Heart left ventricle (tissue), 16 donors: ENCODE results near the gene MTOR. TPM values are rescaled to one million over a fixed set of nuclear protein-coding genes. Genes with fewer than 3 reads are reported as not detected.

Source experiments
- ATAC-seq, 4 donors: fragments of 200-7000 bp; cut with Tn5 transposase; one replicate each; pipeline ENCODE4 v1.9.1; 2020 to 2022; ENCODE audit warnings: moderate library complexity in 4 of 4, mild to moderate bottlenecking in 3 of 4, moderate number of reproducible peaks in 1 of 4
- DNase-seq, 5 donors: peaks; one replicate each; pipeline ENCODE4 v3.0.0-alpha.2; 2020
- H3K27ac ChIP-seq, 12 donors: fragments of 200-600 bp; sonication (generic) in 4 of 12; one replicate each; pipeline versions ENCODE4 v1.5.0 to v1.8.0; 2016 to 2022; ENCODE audit warnings: mild to moderate bottlenecking in 2 of 12
- H3K27me3 ChIP-seq, 9 donors: fragments of 200-600 bp; sonication (generic) in 2 of 9; one replicate each; pipeline versions ENCODE4 v1.5.1 to v1.8.0; 2016 to 2022; ENCODE audit warnings: mild to moderate bottlenecking in 3 of 9
- H3K36me3 ChIP-seq, 9 donors: fragments of 200-600 bp; sonication (generic) in 2 of 9; one replicate each; pipeline versions ENCODE4 v1.5.0 to v1.8.0; 2018 to 2022; ENCODE audit warnings: mild to moderate bottlenecking in 2 of 9
- H3K4me1 ChIP-seq, 12 donors: fragments of 200-600 bp; sonication (generic) in 4 of 12; one replicate each; pipeline versions ENCODE4 v1.5.0 to v1.8.0; 2016 to 2022; ENCODE audit warnings: mild to moderate bottlenecking in 3 of 12
- H3K4me3 ChIP-seq, 12 donors: fragments of 200-600 bp; sonication (generic) in 4 of 12; one replicate each; pipeline versions ENCODE4 v1.5.0 to v1.8.0; 2017 to 2022; ENCODE audit warnings: mild to moderate bottlenecking in 9 of 12, moderate library complexity in 4 of 12
- H3K9me3 ChIP-seq, 12 donors: fragments of 200-600 bp; sonication (generic) in 4 of 12; one replicate each; pipeline versions ENCODE4 v1.5.0 to v1.8.0; 2016 to 2022; ENCODE audit warnings: mild to moderate bottlenecking in 1 of 12
- CTCF ChIP-seq, 12 donors: fragments of 200-600 bp; sonication (generic) in 4 of 12; IDR thresholded peaks; one replicate each; pipeline versions ENCODE4 v1.5.0 to v1.8.0; 2018 to 2022; ENCODE audit warnings: antibody characterized with exemption in 12 of 12, mild to moderate bottlenecking in 5 of 12
- POLR2A ChIP-seq, 2 donors: fragments of 450-650 bp; IDR thresholded peaks; one replicate each; pipeline ENCODE4 v1.6.1; 2017; ENCODE audit warnings: antibody characterized with exemption in 2 of 2, mild to moderate bottlenecking in 2 of 2, moderate library complexity in 2 of 2
- WGBS, 4 donors: extraction: QIAGEN DNeasy Blood & Tissue Kit in 2 of 4; methylation state at CpG; one replicate each; pipeline versions ENCODE4 v1.1.5 to v1.1.7; 2013 to 2018; 5-methylcytosine and 5-hydroxymethylcytosine counted together
- intact Hi-C, 10 donors: fragments of 100-400 bp; cut with DNase I; formaldehyde crosslinking; loops; one replicate each; pipeline versions ENCODE4 v1.11.1 to v1.14.2; 2022
- polyA plus RNA-seq, 2 donors: library from polyadenylated mRNA; stranded (reverse); fragments of 200-250 nt; gene quantifications; one replicate each; pipeline ENCODE4 v1.2.3, GENCODE V29; 2013
- total RNA-seq, 9 donors: library from RNA; depleted of rRNA in 2 of 9; stranded (reverse); fragments of >200 nt in 2 of 9; fragmentation: NEBNext Ultra II Directional in 3 of 9; extraction: Animal tissue kit (Norgen Biotek cat#: 25700) in 3 of 9; gene quantifications; one replicate each; pipeline versions ENCODE4 v1.1.0 to v1.2.4, GENCODE V29; 2016 to 2023
- donor health status: ischemic (EF 13 %, LVEDD 7.1; RV severe dilation, severe dysfunction).
- donor health status: healthy with polysubstance abuse.
- donor health status: DM: no; HTN: yes; CAD: no.
- donor health status: DM: no; HTN: no; CAD: no.
- donor health status: ischemic (EF 25% LVEDD 6.9; RV normal size, moderate dysfunction).
- donor health status: ischemic (EF 25% LVEDD 5.7; RV mildly dilated, moderate dysfunction).
- donor health status: healthy.
- donor health status: DM: yes; HTN: yes; CAD: no.
- donor health status: ischemic (EF 35%, LVEDD 5.7; RV mildly dilated, moderate dysfunction).
- donor health status: nonischemic (EF 11% LVEDD 7.7; RV severe dilation, severe dysfunction).
- donor health status: DM: yes; HTN: yes; CAD: no.
- donor health status: PGD.
- donor health status: ischemic (EF 29% LVEDD 5.4; RV normal size, mild dysfunction).
- donor health status: nonischemic (EF 23%, LVEDD 6.1; RV moderate dilation, normal function).

The MTOR gene
- total and polyA plus RNA-seq, 11 donors = 17.4 to 43.6 (median 36.7) TPM

GRCh38 chr1:11193376-11193775, 69.0 kb downstream of the MTOR start:
- peaks cover 0 to 93% (median 89%) of the 10 kb centered on the region in 9 donors for H3K36me3 ChIP-seq

GRCh38 chr1:11188858-11189451, 73.4 kb downstream of the MTOR start, which contains the start of gene ANGPTL7:
TSS of gene ANGPTL7 (plus strand) at chr1:11189355. CDS start at chr1:11189580, 225 bp downstream.
- peaks cover 0 to 30% (median 14%) of the 10 kb centered on the region in 12 donors for H3K4me1 ChIP-seq
- H3K4me3 ChIP-seq = no peak within 1 kb of the TSS
- H3K36me3 ChIP-seq = peaks cover 0 to 70% (median 56%) of the 10 kb centered on the region in 9 donors
- H3K27ac ChIP-seq = peak within 1 kb of the TSS in 2 of 12 donors; percentile 19 to 37
- H3K9me3 ChIP-seq = no peaks in the 10 kb centered on the region
- WGBS, 4 donors = 68 to 84% (median 80%) methylated on average over 8 of the region's 8 CpGs
- DNase-seq = no peak
- no peaks in the 10 kb centered on the region for H3K27me3 ChIP-seq
- no peak for TF ChIP-seq POLR2A (IDR thresholded peaks at IDR 0.05)
- TF ChIP-seq CTCF (IDR thresholded peaks at IDR 0.05) = no peak
- ATAC-seq = peak in 3 of 4 donors; percentile 45 to 66 (median 61)
- intact Hi-C loops = no loop called here

More at GRCh38 chr1:11193376-11193775, 69.0 kb downstream of the MTOR start:
- 93 to 96% (median 95%) methylated on average over 10 to 11 of the region's 11 CpGs for WGBS, 4 donors
- DNase-seq (no peak), ATAC-seq (no peak)
- Histone ChIP-seq H3K27me3 (no peaks in the 10 kb centered on the region), H3K4me3 (no peak overlapping the region), H3K9me3 (no peaks in the 10 kb centered on the region), H3K4me1 (peaks cover 0 to 14% (median 6%) of the 10 kb centered on the region in 12 donors), H3K27ac (no peak overlapping the region)
- intact Hi-C loops = no loop called here
- TF ChIP-seq CTCF (IDR thresholded peaks at IDR 0.05) (no peak), POLR2A (IDR thresholded peaks at IDR 0.05) (no peak)

GRCh38 chr1:11188381-11188780, 74.0 kb downstream of the MTOR start:
- Histone ChIP-seq H3K27ac (peak overlapping the region in 1 of 12 donors; percentile 13), H3K36me3 (peaks cover 0 to 70% (median 55%) of the 10 kb centered on the region in 9 donors), H3K9me3 (no peaks in the 10 kb centered on the region), H3K4me3 (no peak overlapping the region), H3K4me1 (peaks cover 0 to 30% (median 14%) of the 10 kb centered on the region in 12 donors), H3K27me3 (no peaks in the 10 kb centered on the region)
- DNase-seq = no peak
- 29 to 55% (median 50%) methylated on average over 1 of the region's 1 CpG for WGBS, 4 donors
- TF ChIP-seq POLR2A (IDR thresholded peaks at IDR 0.05) (no peak), CTCF (IDR thresholded peaks at IDR 0.05) (no peak)
- ATAC-seq = peak in 3 of 4 donors; percentile 66 to 77 (median 74)
- intact Hi-C loops = no loop called here

GRCh38 chr1:11187931-11188330, 74.4 kb downstream of the MTOR start:
- intact Hi-C loops = no loop called here
- no peaks in the 10 kb centered on the region for H3K27me3 ChIP-seq
- WGBS, 4 donors = 32 to 46% (median 42%) methylated on average over 2 of the region's 2 CpGs
- no peaks in the 10 kb centered on the region for H3K9me3 ChIP-seq
- ATAC-seq = peak in 1 of 4 donors; percentile 27
- H3K4me1 ChIP-seq = peaks cover 0 to 30% (median 14%) of the 10 kb centered on the region in 12 donors
- TF ChIP-seq POLR2A (IDR thresholded peaks at IDR 0.05) (no peak), CTCF (IDR thresholded peaks at IDR 0.05) (no peak)
- peak overlapping the region in 3 of 12 donors; percentile 13 to 32 (median 15) for H3K27ac ChIP-seq
- H3K4me3 ChIP-seq = no peak overlapping the region
- H3K36me3 ChIP-seq = peaks cover 0 to 70% (median 53%) of the 10 kb centered on the region in 9 donors
- DNase-seq = no peak
